Panc1 (cell line): ENCODE data around the gene CCNK. TPM values are rescaled to one million over a fixed set of nuclear protein-coding genes. Genes with fewer than 3 reads are reported as not detected.

ENCODE experiments used
- ATAC-seq: fragments of 200-7000 bp; cut with Tn5 transposase; 2 replicates; pipeline ENCODE4 v1.9.1; 2020; ENCODE audit warnings: mild to moderate bottlenecking, moderate library complexity
- BruUV-seq: library from RNA; stranded (reverse); fragments of 400-500 nt; replicated peaks from 2 replicates; lab custom pipeline; 2021; lab: Mats Ljungman, UMichigan
- CTCF ChIA-PET: fragments of 300-600 bp; sonication (Branson Sonifier 250); formaldehyde crosslinking; loops from one replicate; lab custom pipeline; 2022; ENCODE audit warnings: antibody characterized with exemption; lab: Charles Lee
- POLR2A ChIA-PET: fragments of 300-600 bp; sonication (Branson Sonifier 250); formaldehyde crosslinking; loops from one replicate; lab custom pipeline; 2022; ENCODE audit warnings: antibody characterized with exemption; lab: Charles Lee
- DNase-seq: peaks from one replicate; pipeline ENCODE4 v3.0.0-alpha.2; 2010; ENCODE audit warnings: low read depth, low spot score
- H3K27ac ChIP-seq: 2 replicates; pipeline ENCODE4 v1.5.1; 2011; ENCODE audit warnings: mild to moderate bottlenecking, low read length, inconsistent platforms
- H3K27me3 ChIP-seq: fragments of 200-500 bp; sonication (Bioruptor generic); 2 replicates; pipeline ENCODE4 v1.6.0; 2014; ENCODE audit warnings: low read length, inconsistent platforms; ENCODE audit not compliant: control insufficient read depth, insufficient read depth
- H3K36me3 ChIP-seq: fragments of 200-500 bp; sonication (Bioruptor generic); 2 replicates; pipeline ENCODE4 v1.5.1; 2014; ENCODE audit warnings: inconsistent platforms, mild to moderate bottlenecking, low read length, moderate library complexity; ENCODE audit not compliant: control insufficient read depth, insufficient read depth
- H3K4me1 ChIP-seq: 2 replicates; pipeline ENCODE4 v1.5.1; 2011; ENCODE audit warnings: inconsistent platforms, mild to moderate bottlenecking, low read length, moderate library complexity; ENCODE audit not compliant: control insufficient read depth, insufficient read depth
- H3K4me3 ChIP-seq, 2 experiments: 2 replicates each; pipeline ENCODE4 v1.5.1; 2011 to 2012; ENCODE audit warnings: low read depth in 2 of 2, low read length in 2 of 2, mild to moderate bottlenecking in 2 of 2, inconsistent platforms in 1 of 2, moderate library complexity in 1 of 2
- H3K9me3 ChIP-seq: fragments of 200-500 bp; sonication (Bioruptor generic); 2 replicates; pipeline ENCODE4 v1.5.1; 2014; ENCODE audit warnings: low read depth, mild to moderate bottlenecking, inconsistent platforms, low read length, moderate library complexity; ENCODE audit not compliant: control insufficient read depth, insufficient read depth
- POLR2AphosphoS5 ChIP-seq: IDR thresholded peaks from 2 replicates; pipeline ENCODE4 v1.6.1; 2012; ENCODE audit warnings: mild to moderate bottlenecking, low read depth, low read length, moderate library complexity
- SIN3A ChIP-seq: IDR thresholded peaks from 2 replicates; pipeline ENCODE4 v1.6.1; 2012; ENCODE audit warnings: low read depth, mild to moderate bottlenecking, low read length, moderate library complexity, borderline replicate concordance; ENCODE audit not compliant: insufficient read depth
- TCF7L2 ChIP-seq: IDR thresholded peaks from 2 replicates; pipeline ENCODE4 v1.6.1; 2011; ENCODE audit warnings: mild to moderate bottlenecking, low read depth, low read length, inconsistent platforms
- in situ Hi-C: cut with HindIII; loops from 2 replicates; pipeline ENCODE4 v1.10.0; 2016; ENCODE audit warnings: low sequenced_read_pairs, low pct_unique_long_range_greater_than_20kb
- intact Hi-C: fragments of 100-400 bp; cut with micrococcal nuclease; formaldehyde crosslinking; loops from one replicate; pipeline ENCODE4 v1.10.0; 2022; ENCODE audit not compliant: unreplicated experiment
- total RNA-seq: library from RNA; stranded (reverse); gene quantifications from one replicate; pipeline ENCODE4 v1.2.1, GENCODE V29; 2021; ENCODE audit not compliant: unreplicated experiment
- TF ChIP-seq, protein P1 (sequence below), 2 experiments: IDR thresholded peaks; 2 replicates each; pipeline ENCODE4 v1.6.1; 2011 to 2012; ENCODE audit warnings: low read depth in 2 of 2, control low read depth in 1 of 2, low read length in 1 of 2, mild to moderate bottlenecking in 1 of 2, moderate library complexity in 1 of 2; ENCODE audit not compliant: insufficient read depth in 1 of 2
- TF ChIP-seq, protein P2 (sequence below): fragments of 450-650 bp; IDR thresholded peaks from 2 replicates; pipeline ENCODE4 v1.5.1; 2017; ENCODE audit warnings: mild to moderate bottlenecking

CCNK gene
- total RNA-seq, 1 experiment from 2014 or later = 47.8 TPM

DNA sequence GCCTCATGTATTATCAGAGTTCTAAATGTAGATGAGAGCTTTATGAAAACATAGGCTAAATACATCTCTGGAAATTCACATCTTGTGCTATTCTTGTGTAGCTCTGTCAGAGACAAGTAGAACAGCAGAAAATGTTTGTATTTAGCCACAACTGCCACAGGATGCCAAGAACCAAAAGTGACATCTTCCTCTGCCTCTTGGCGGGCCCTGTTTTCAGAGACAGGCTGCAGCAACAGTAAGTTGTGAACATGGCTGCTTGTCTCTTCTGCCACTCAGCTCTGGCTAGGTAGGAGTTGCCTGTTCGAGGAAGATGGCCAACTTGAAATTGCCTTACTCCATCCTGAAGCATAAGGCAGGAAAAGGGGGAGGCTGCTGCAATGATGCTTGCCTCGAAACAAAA is 30.9 kb upstream of the CCNK start:
- POLR2A ChIA-PET = no interaction called here

DNA sequence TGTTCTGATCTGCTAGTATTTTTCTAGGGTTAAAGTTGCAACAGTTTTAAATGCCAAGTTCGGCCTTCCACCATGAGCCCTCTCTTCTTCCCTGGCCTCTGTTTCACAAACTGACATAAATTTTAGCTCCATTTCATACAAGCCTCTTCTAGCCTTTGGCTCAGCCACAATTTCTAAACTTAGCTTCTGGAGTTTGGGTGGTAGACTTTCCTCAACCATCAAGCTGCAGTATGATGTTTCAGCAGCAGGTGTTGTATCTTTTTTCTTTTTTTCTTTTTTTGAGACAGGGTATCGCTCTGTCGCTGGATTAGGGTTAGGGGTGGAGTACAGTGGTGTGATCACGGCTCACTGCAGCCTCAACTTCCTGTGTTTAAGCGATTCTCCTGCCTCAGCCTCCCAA is 30.0 kb upstream of the CCNK start:
- Histone ChIP-seq H3K27me3 (no peaks in the 10 kb centered on the region), H3K9me3 (no peaks in the 10 kb centered on the region), H3K4me3 (no peak overlapping the region), H3K36me3 (peaks cover 2% of the 10 kb centered on the region), H3K4me1 (no peaks in the 10 kb centered on the region), H3K27ac (no peak overlapping the region)
- intact Hi-C loops = no loop called here
- no TSS peak for BruUV-seq
- ChIA-PET POLR2A (no interaction called here), CTCF (no interaction called here)
- TF ChIP-seq, protein P1, sequence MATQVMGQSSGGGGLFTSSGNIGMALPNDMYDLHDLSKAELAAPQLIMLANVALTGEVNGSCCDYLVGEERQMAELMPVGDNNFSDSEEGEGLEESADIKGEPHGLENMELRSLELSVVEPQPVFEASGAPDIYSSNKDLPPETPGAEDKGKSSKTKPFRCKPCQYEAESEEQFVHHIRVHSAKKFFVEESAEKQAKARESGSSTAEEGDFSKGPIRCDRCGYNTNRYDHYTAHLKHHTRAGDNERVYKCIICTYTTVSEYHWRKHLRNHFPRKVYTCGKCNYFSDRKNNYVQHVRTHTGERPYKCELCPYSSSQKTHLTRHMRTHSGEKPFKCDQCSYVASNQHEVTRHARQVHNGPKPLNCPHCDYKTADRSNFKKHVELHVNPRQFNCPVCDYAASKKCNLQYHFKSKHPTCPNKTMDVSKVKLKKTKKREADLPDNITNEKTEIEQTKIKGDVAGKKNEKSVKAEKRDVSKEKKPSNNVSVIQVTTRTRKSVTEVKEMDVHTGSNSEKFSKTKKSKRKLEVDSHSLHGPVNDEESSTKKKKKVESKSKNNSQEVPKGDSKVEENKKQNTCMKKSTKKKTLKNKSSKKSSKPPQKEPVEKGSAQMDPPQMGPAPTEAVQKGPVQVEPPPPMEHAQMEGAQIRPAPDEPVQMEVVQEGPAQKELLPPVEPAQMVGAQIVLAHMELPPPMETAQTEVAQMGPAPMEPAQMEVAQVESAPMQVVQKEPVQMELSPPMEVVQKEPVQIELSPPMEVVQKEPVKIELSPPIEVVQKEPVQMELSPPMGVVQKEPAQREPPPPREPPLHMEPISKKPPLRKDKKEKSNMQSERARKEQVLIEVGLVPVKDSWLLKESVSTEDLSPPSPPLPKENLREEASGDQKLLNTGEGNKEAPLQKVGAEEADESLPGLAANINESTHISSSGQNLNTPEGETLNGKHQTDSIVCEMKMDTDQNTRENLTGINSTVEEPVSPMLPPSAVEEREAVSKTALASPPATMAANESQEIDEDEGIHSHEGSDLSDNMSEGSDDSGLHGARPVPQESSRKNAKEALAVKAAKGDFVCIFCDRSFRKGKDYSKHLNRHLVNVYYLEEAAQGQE (IDR thresholded peaks at IDR 0.05; ENCODE audit: insufficient read depth in 1 of 2, low read depth in 2 of 2, low read length in 1 of 2) = no peak
- TF ChIP-seq POLR2AphosphoS5 (no peak), SIN3A (no peak), TCF7L2 (no peak)
- TF ChIP-seq, protein P2, sequence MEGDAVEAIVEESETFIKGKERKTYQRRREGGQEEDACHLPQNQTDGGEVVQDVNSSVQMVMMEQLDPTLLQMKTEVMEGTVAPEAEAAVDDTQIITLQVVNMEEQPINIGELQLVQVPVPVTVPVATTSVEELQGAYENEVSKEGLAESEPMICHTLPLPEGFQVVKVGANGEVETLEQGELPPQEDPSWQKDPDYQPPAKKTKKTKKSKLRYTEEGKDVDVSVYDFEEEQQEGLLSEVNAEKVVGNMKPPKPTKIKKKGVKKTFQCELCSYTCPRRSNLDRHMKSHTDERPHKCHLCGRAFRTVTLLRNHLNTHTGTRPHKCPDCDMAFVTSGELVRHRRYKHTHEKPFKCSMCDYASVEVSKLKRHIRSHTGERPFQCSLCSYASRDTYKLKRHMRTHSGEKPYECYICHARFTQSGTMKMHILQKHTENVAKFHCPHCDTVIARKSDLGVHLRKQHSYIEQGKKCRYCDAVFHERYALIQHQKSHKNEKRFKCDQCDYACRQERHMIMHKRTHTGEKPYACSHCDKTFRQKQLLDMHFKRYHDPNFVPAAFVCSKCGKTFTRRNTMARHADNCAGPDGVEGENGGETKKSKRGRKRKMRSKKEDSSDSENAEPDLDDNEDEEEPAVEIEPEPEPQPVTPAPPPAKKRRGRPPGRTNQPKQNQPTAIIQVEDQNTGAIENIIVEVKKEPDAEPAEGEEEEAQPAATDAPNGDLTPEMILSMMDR = no peak
- ATAC-seq (no peak), DNase-seq (no peak)
- in situ Hi-C loops = no loop called here

More for the DNA sequence above, 30.9 kb upstream of the CCNK start:
- intact Hi-C loops (no loop called here), in situ Hi-C loops (no loop called here)
- Histone ChIP-seq H3K27me3 (no peaks in the 10 kb centered on the region), H3K4me3 (no peak overlapping the region), H3K36me3 (no peaks in the 10 kb centered on the region; the same call in none of the 2 replicates), H3K9me3 (no peaks in the 10 kb centered on the region), H3K4me1 (no peaks in the 10 kb centered on the region), H3K27ac (no peak overlapping the region)
- BruUV-seq = no TSS peak
- no peak for ATAC-seq
- no peak for DNase-seq
- TF ChIP-seq, protein P2 = no peak
- TF ChIP-seq POLR2AphosphoS5 (no peak), SIN3A (no peak), TCF7L2 (no peak)
- TF ChIP-seq, protein P1 (IDR thresholded peaks at IDR 0.05; ENCODE audit: insufficient read depth in 1 of 2, low read depth in 2 of 2, low read length in 1 of 2) = no peak
- CTCF ChIA-PET = no interaction called here
